D721Med (cell line): ENCODE measurements around the gene PACSIN2.

Source experiments
- DNase-seq: peaks from one replicate; pipeline ENCODE4 v3.0.0; 2011; ENCODE audit warnings: low spot score; ENCODE audit not compliant: insufficient read length
- FAIRE-seq: peaks from 2 replicates; lab custom pipeline; 2011; peaks lifted over from hg19 to GRCh38; lab: Jason Lieb, UNC
- CTCF ChIP-seq: IDR thresholded peaks from 2 replicates; pipeline ENCODE4 v1.5.1; 2012; ENCODE audit warnings: mild to moderate bottlenecking, control low read depth; ENCODE audit not compliant: insufficient read depth; ENCODE audit errors: missing control alignments

The PACSIN2 gene

DNA sequence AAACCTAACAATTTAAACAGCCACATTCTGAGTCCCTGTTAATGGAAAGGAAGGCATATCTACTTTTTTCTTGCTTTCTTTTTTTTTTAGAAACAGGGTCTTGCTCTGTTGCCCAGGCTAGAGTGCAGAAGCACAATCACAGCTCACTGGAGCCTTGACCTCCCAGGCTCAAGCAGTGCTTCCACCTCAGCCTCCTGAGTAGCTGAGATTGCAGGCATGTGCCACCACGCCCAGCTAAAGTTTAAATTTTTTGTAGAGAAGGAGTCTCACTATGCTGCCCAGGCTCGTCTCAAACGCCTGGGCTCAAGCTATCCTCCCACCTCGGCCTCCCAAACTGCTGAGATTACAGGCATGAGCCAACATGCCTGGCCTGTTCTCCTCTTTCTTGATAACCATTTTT, 183.2 kb downstream of the PACSIN2 start:
- no peak for DNase-seq
- no peak for TF ChIP-seq CTCF
- no peak for FAIRE-seq

- FAIRE-seq = no peak
- no peak for DNase-seq
- TF ChIP-seq CTCF = no peak
Observed at GRCh38 chr22:42830161-42830560, 184.8 kb downstream of the PACSIN2 start.

DNA sequence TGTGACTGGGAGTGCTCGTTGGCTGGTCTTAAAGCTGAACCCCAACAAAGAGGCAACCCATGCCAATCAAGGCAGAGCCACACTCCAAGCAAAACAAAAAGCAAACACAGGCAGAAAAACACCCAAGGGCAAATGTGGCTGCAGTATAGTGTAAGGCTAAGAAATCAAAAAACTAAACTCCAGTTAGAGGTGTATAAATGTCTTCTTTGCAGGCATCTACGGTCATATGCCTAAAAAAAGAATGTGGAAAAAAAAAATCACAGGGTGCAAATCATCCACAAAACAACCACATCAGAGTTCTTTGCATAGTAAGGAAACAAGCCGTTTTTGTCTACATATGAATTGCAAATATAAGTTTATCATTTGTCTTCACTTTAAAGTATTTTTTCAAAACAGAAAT, 185.6 kb downstream of the PACSIN2 start:
- no peak for DNase-seq
- FAIRE-seq = no peak
- no peak for TF ChIP-seq CTCF

DNA sequence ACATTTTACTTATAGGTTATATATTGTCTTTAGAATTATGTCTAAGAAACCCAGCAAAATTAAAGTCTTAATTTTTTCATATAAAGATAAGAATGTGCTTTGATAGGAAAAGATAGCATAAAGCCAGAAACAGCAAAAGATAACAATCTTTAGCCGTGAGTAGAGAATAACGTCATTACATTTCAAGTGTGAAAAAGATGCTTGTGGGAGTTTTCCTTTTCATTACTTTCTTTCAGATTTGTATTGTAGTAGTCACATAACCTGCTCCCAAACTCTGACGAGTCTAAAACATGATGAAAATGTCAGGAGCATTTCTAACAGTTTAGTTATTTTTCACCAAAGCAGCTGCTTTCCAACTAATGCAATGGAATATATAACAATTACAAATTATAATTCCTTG, 189.2 kb downstream of the PACSIN2 start:
- FAIRE-seq (no peak), DNase-seq (no peak)
- no peak for TF ChIP-seq CTCF

- DNase-seq (no peak), FAIRE-seq (no peak)
- TF ChIP-seq CTCF = no peak
Observed at GRCh38 chr22:42821386-42821785, 193.6 kb downstream of the PACSIN2 start.

- no peak for DNase-seq
- no peak for TF ChIP-seq CTCF
- FAIRE-seq = no peak
Observed at GRCh38 chr22:42820045-42820763, 194.7 kb downstream of the PACSIN2 start.
